RPMI8226 (cell line): ENCODE measurements around the gene NEK6.

ENCODE experiments used
- DNase-seq: peaks from one replicate; pipeline ENCODE4 v3.0.0-alpha.2; 2015

NEK6 gene

DNA sequence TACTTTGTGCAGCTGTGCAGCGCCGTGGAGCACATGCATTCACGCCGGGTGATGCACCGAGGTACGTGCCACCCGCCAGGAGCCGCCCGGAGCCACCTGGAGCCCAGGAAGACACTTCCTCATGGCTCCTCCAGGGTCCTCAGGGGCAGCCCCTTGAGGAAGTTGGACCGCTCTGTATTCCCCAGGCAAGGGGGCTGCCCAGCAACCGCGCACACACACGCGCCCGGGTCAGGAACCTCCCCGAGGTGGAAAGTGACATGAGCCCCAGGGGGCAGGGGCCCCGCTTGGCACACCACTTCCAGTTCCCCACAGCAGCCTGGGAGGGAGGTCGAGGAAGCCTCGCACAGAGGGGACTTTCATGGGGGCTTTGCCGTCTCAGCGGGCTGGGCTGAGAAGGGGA is 68.6 kb downstream of the NEK6 start:
- no peak for DNase-seq

DNA sequence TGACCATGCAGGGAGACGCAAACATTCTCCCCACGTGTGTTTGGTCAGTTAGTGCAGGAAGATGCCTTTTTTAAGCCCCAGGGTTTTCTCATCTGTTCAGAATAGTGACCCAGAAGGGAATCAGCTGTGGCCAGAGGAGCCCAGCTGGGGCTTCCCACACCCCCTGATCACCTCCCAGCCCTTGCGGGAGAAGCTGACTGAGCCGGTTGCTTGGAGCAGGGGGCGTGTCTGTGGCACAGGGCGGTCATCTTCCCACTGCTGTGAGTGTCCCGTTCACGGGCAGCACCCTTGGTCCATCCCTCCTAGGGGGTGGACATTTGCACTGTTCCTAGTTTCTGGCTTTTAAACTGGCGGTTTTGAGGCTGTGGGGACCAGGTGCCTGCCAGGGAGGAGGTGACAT is 69.7 kb downstream of the NEK6 start:
- DNase-seq, result no peak

DNA sequence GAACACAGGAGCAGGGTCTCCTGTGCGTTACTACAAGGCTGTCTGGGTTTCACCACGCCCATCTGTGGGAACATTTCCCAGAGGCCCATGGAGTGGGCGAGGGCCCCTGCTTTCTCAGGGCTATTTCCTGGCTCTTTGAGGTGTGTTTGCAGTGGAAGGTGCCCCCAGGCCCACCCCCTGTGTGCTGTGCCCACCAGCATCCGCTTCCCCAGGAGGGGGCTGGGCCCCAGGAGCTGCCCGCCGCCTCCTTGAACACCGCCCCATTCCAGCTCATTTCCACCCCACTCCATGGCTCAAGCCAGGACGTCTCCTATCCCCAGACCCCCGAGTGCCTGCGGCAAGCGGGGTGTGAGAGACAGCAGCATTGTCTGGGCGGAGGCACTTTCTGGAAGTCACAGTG is 70.5 kb downstream of the NEK6 start:
- no peak for DNase-seq

- no peak for DNase-seq
Observed at GRCh38 chr9:124329206-124329792, 71.5 kb downstream of the NEK6 start.

GRCh38 chr9:124330011-124330697 is 72.4 kb downstream of the NEK6 start:
- DNase-seq, result no peak

DNA sequence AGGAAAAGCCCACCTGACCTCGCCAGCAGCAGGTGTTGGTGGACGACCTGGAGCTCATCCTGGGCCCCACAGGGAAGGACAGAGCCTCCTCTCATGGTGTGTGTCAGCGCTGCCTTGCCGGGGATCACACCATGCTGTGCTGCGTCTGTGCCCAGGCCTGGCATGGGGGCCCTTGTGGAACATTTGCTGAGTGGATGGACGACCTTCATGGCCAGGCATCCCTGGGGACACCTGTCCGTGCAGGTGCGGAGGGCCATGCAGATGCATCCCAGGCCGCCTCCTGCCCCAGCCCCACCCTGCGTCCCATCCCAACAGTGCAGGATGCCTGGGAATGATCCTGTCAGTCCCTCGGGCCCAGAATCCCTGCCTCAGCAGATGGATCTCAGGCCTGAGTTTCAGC is 73.8 kb downstream of the NEK6 start:
- no peak for DNase-seq

DNA sequence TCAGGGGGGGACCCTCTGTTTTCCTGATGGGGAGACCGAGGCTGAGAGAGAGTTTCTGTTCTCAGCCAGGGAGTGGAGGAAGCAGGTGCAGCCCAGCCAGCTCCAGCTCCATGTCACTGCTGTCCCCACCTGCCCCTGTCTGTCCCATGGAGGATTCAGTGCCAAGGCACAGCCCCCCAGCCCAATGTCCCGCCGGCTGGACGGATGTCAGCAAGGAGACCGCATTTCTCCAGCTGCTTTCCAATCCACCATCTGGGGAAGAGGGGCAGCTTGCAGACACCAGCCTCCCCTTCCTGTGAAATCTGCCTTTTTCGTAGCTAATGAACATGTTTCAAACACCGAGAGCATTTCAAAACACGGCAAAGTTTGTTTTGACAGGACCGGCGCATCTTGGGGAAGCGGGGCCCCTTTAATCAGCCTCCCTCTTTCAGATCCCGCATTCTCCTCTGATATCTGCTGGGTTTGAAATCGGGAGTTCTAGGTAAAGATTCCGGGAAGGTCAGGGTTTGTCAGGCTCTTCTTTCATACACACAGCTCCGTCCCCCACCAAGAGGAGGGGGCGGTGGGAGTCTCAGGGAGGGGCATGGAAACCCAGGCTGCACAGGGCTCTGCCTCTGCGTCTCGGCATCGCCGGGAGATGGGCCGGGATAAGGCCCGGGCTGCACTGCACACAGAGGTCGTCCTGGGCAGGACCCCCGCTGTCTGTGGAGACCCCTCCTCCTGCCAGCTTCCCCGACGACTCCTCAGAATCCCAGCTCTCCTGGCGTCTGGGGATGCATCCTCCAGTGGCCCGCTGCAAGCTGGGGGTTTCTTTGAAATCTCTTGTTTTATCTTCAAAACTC is 74.8 kb downstream of the NEK6 start:
- no peak for DNase-seq

DNA sequence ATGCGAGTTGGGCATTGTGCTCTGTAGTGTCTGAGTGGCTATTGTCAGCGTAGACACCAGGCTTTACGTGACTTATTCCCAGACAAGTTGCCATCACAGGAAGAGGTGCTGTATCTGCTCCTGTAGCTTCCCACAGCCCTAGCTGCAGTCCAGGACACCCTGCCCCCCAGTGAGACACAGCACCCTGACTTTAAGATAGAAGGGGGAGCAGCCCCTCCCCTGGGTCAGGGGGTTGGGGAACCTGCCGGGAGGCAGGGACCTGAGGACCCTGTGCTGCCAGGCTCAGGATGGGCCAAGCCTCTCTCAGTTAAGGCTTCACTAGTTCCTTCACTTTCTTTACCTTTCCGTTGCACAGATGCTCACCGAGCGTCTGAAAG is 75.4 kb downstream of the NEK6 start:
- DNase-seq, result no peak

GRCh38 chr9:124334568-124335319 is 77.0 kb downstream of the NEK6 start:
- no peak for DNase-seq

DNA sequence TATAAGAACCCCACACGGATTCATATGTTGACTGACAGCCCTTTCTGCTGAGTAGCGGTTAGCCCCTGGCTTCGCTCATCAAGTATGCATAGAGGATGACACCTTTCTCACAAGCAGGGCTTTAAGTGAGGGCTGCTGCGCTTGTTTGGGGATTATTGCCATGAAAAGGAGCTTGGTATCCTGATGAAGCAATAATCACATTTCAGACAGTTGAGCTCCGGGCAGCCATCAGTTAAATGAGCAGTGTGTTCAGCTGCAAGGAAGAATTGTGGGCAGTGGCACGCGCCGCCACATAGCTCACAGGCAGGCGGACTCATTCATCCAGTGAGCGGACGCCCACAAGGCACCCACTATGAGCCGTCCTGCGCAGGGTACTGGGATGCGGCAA is 77.6 kb downstream of the NEK6 start:
- no peak for DNase-seq

DNA sequence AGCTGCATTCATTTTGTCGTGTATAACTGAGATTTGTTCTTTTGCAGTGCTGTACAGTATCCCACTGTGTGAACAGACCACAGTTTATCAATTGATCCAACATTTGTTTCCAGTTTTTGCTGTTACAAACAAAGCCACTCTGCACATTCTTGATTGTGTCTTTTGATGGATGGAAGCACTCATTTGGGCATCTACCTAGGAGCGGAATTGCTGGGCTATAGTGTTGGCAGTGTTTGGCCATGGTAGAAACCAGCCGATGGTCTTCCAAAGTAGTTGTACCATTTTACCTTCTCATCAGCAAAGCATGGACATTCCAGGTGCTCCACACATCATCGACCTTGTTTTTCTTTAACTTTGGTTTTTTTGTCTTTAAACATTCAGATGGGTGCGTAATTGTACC is 79.8 kb downstream of the NEK6 start:
- no peak for DNase-seq

DNA sequence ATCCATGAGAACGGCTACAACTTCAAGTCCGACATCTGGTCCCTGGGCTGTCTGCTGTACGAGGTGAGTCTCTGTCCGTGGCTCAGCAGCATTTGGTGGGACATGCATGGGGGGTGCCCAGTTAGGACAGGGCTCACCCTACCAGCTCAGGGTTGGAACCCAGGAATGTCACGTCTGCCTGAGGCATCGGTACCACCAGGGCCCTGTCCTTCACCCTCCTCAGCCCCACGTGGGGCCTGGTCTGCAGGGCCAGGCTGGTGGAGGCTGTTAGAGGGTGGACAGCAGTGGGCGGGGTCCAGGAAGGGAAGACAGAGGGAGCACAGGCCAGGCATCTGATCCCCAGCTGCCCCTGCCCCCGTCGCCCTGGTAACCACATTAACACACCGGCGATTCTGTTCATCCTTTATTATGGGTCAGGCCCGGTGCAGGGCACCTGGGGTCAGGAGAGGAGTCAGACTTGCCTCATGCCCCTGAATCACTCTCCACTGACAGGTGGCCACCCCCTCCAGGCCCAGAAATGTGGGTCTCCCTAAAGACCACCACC is 81.9 kb downstream of the NEK6 start:
- no peak for DNase-seq

DNA sequence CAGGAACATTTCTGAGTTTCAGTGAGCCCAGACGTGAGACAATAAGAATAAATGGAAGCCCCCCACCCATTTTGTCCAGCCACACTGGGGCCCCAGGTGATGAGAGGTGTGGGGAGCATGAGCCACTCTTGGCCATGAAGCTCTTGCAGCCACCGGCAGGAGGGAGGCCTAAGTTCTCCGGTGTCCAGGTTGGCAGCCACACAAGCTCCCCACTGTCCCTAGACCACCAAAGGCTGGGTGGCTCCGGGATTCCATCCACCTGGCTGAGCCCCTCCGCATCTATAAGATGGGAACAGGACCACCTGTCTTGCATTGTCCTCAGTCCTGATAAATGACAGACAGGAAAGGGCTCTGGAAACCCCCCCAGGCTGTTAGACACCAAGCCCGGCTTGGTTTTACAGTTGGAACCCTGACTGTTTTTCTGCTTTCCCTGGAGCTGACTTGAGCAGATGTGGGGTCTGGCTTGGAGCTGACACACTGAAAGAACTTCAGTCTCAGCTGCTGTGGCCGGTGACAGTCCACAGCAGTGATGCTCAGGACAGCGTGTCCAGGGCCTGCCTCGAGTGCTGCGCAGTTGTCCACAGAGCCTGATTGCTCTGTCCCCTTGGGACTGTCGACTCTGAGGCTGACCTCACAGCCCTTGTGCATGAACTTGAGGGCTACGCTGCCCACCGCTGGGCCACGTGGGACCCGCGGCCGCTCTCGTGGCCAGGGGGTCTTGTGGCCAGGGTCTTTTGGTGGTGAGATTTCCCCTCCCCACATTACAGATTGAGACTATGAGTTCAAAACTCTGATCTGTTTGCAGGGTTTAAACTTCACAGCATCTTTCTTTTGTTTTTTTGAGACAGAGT is 82.7 kb downstream of the NEK6 start:
- no peak for DNase-seq

DNA sequence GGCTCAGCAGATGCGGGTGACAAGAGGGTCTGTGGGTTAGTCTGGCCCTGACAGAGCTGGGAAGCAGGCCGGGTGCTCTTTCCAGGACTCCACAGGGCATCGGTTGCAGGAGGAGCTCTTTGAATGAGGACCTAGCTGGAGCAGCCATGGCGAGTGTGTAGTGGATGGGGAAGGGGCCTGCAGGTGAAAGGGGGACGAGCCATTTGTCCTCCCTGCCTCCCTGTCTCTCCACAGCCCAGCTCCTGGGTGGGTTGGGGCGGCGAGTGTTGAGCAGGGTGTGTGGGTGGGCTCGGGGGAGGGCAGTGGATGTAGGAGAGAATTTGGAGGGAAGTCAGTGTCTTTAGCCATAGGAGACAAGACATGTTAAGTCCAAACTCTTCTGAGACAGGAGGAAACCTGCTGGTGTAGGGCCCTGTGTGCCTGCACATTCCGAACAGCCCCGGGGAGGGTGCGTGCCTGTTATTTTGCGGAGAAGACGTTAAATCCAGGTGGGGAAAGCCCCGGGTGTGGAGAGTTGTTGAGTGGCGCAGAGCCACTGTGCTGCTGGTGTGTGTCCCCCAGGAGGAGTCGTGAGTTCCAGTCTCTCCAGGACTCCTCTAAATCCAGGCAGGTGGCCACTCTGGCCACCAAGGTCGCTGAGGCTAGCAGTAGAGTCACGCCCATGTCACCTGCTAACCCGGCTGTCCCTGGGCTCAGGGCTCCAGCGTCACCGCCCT is 83.9 kb downstream of the NEK6 start:
- no peak for DNase-seq

DNA sequence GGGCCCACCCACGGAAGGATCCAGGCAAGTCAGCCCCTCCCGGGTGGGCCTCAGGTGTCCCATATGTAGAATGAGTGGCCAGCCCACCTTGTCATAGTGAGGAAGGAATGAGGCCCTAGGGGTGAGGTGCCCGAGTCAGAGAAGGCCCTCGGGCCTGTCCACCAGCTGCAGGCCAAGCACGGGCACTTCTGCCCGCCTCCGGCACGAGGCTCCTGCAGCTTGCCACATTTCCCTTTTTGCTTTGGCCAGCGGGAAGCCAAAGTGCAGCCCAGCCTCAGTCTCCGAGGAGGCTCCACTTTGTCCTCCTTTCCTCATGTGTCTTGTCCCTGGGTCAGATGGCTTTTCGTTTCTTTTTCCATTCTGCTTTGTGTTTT is 84.6 kb downstream of the NEK6 start:
- no peak for DNase-seq

DNA sequence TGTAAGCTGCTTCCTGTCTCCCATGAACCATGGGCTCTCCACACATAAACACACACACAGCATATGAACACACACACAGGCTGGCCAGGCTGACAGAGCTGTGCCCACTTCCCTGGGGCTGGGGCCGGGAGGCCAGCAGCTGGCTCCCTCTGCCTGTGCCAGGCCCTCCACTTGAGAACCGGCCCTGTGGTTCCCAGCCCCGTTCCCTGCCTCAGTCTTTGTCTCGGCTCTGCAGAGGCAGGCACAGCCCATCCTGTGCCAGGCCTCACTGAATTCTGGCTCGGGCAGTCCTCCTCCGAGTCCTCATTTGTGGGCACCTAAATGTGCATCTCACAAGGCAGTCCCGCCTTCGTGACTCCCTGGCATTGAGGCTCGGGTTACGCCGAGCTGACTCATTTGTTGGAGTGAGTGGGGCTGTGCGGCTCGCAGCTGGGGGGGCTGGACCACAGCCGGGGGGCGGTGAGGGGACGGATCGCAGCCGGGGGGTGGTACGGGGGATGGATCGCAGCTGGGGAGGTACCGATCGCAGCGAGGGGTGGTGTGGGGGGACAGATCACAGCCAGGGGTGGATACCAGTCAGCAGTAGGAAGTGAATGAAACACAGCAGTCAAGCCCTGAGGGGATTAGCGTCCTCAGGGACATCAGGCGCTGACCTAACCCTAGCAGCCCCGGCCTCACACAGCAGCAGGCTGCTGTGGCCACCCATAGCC is 85.2 kb downstream of the NEK6 start:
- DNase-seq, result no peak

DNA sequence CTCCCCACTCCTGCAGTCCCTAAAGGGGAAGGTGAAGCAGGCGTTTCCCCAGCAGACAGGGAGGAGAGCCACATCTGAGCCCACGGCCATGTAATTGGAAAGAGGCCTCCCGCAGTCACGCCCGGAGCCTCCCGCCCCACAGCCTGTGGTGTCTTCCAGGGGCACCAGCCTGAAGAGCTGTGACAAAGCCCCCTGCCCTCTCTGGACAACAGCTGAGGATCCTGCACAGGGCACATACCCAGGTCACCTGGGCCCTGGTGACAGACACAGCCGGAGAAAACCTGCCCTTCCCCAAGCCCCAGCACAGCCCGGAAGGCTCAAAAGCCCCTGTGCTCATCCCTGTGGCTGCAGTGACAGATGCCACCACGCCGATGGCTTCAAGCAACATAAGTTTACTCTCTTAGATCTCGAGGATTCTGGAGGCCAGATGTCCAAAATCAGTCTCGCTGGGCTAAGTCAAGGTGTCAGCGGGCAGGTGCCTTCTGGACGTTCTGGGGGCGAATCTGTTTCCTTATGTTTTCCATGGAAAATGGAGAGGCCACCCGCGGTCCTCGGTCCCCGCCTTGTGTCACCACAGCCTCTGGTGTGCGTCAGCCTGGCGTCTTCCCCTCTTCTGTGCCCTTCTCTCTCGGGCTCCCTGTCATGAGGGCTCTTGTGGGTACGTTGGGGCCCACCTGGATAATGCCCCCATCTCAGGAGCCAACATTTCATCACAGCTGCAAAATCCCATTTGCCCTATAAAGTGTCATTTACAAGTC is 86.0 kb downstream of the NEK6 start:
- no peak for DNase-seq

GRCh38 chr9:124344291-124345050 is 86.7 kb downstream of the NEK6 start:
- DNase-seq, result no peak

GRCh38 chr9:124345063-124345462 is 87.3 kb downstream of the NEK6 start:
- no peak for DNase-seq
